GM19239 (cell line): ENCODE data around the gene STAT2.

Experiments used
- DNase-seq: peaks from one replicate; pipeline ENCODE4 v3.0.0; 2011; ENCODE audit warnings: low spot score; ENCODE audit not compliant: insufficient read length
- FAIRE-seq: peaks from 2 replicates; lab custom pipeline; 2011; peaks lifted over from hg19 to GRCh38; lab: Jason Lieb, UNC

Gene STAT2

GRCh38 chr12:56298828-56299227, 61.1 kb downstream of the STAT2 start:
- no peak for FAIRE-seq

DNA sequence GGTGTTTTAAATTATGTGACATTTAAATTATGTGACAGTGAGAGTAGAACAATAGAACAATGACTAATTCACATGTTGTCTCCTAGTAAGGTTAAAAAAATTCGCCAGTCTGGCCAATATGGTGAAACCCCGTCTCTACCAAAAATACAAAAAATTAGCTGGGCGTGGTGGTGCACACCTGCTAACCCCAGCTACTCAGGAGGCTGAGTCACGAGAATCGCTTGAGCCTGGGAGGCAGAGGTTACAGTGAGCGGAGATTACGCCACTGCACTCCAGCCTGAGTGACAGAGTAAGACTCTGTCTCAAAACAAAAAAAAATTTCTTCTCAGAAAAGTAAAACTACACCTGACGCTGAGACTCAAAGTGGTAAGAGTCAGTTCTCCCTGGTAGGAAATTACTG, 62.5 kb downstream of the STAT2 start:
- no peak for DNase-seq
- no peak for FAIRE-seq

More at GRCh38 chr12:56298828-56299227, 61.1 kb downstream of the STAT2 start:
- DNase-seq, result no peak

- DNase-seq, result no peak
- no peak for FAIRE-seq
Measured at GRCh38 chr12:56296295-56296694, 63.6 kb downstream of the STAT2 start.

- DNase-seq, result no peak
- FAIRE-seq, result no peak
Measured at GRCh38 chr12:56293795-56294194, 66.1 kb downstream of the STAT2 start.
